ENCODE data around the gene CTAGE6.
"Not testable (repeated sequence)": the region's sequence is repeated elsewhere in the genome, so short reads cannot be mapped to it uniquely, and the experiment has no call there.

CTAGE6 gene

DNA sequence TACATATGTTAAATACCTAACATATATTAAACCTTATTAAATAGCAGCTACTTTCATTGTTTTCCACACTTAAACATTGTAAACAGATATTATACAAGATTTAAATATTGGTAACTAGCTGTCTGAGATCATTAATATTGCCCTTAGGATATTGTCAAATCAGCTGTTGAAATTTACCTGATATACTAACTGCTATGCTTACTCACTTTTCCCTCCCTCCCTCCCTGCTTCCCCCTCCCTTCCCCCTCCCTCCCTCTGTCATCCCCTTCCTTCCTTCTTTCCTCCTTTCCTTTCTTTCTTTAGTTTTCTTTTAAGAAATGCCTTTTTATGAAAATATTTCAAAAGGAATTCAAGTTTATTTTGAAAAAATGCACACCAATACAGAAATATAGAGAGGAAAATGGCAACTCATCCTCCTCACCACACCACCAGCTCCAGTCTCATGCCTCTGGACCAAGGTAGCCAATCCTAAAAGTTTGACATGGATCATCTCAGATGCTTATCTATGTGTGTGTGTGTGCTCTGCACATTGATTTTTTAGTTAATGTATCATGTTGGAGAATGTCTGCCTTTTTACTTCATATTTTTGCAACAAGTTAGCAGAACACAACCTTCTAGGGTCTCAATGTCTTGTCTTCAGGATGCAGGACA, 41.8 kb downstream of the CTAGE6 start:
- not testable (repeated sequence) for H3K27me3 ChIP-seq (ENCODE audit: control insufficient read depth in 1 of 2, insufficient read depth in 2 of 2, low read length in 2 of 2); H3K9ac ChIP-seq (ENCODE audit: low read depth in 1 of 2, low read length in 2 of 2); H3K4me1 ChIP-seq (ENCODE audit: control insufficient read depth in 1 of 2, insufficient read depth in 2 of 2, low read length in 2 of 2); H3K4me3 ChIP-seq (ENCODE audit: low read depth in 1 of 2, low read length in 2 of 2); H3K9me3 ChIP-seq (ENCODE audit: control insufficient read depth in 1 of 2, low read length in 2 of 2); H3K36me3 ChIP-seq (ENCODE audit: control insufficient read depth in 1 of 2, insufficient read depth in 2 of 2, low read length in 2 of 2); H3K27ac ChIP-seq (ENCODE audit: low read depth, low read length)

DNA sequence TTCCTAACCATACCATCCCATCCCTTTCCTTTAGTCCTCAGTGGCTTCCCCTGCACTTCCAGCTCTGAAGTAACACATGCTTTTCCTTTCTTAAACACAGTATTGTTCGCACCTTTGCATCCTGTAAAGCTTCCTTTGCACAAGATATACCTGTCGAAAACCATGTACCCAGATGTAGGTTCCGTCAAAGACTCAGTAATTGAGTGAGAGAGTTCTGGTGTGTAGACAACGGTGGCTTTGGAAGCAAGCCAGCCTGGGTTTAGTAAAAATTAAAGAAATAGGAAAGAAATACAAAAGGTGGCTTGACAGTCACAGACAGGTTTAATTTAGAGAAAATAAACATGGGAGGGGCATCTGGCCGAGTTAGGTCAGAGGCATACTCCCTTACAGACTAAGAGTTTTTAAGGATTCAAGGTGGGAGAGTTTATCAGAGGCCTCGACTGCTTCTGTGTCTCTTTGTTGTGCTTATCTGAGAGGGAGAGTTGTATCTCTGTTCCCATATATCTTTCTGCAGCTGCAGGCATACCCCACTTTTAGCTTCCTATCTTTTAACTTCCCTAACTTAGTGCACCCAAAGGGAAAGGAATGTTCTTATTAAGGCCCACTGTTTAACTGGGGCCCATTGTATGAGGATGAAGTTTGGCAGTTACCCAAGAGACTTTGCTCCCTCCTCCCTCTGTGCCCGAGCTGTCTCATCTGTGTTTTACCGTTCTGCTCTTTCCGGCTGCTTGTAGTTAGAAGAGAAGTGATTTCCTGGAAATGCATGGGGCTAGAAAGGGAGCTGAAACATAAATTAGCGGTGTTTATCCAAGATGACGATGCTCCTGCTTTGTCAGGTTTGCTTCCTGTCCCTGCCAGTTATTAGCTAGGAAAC, 42.7 kb downstream of the CTAGE6 start:
- not testable (repeated sequence) for H3K9me3 ChIP-seq (ENCODE audit: control insufficient read depth in 1 of 2, low read length in 2 of 2); H3K27me3 ChIP-seq (ENCODE audit: control insufficient read depth in 1 of 2, insufficient read depth in 2 of 2, low read length in 2 of 2); H3K9ac ChIP-seq (ENCODE audit: low read depth in 1 of 2, low read length in 2 of 2); H3K27ac ChIP-seq (ENCODE audit: low read depth, low read length); H3K4me1 ChIP-seq (ENCODE audit: control insufficient read depth in 1 of 2, insufficient read depth in 2 of 2, low read length in 2 of 2); H3K36me3 ChIP-seq (ENCODE audit: control insufficient read depth in 1 of 2, insufficient read depth in 2 of 2, low read length in 2 of 2); H3K4me3 ChIP-seq (ENCODE audit: low read depth in 1 of 2, low read length in 2 of 2)

DNA sequence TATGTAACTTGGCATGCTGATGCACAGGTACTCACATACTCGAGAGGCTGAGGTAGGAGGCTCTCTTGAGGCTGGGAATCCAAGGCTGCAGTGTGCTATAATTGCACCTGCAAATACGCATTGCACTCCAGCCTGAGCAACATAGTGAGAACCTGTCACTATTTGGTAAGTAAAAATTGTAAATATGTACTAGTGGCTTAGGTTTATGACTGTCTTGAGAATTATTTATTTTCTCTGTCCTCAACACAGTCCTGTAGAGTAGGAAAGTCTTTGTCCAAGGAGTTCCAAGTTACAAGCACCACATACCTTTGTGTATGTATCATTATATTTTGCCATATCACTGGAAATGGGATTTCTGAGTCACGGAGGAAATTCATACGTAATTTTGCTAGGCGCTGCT, 45.1 kb downstream of the CTAGE6 start:
- not testable (repeated sequence) for H3K27me3 ChIP-seq (ENCODE audit: control insufficient read depth in 1 of 2, insufficient read depth in 2 of 2, low read length in 2 of 2); H3K36me3 ChIP-seq (ENCODE audit: control insufficient read depth in 1 of 2, insufficient read depth in 2 of 2, low read length in 2 of 2); H3K4me1 ChIP-seq (ENCODE audit: control insufficient read depth in 1 of 2, insufficient read depth in 2 of 2, low read length in 2 of 2); H3K9ac ChIP-seq (ENCODE audit: low read depth in 1 of 2, low read length in 2 of 2); H3K27ac ChIP-seq (ENCODE audit: low read depth, low read length); H3K9me3 ChIP-seq (ENCODE audit: control insufficient read depth in 1 of 2, low read length in 2 of 2); H3K4me3 ChIP-seq (ENCODE audit: low read depth in 1 of 2, low read length in 2 of 2)

DNA sequence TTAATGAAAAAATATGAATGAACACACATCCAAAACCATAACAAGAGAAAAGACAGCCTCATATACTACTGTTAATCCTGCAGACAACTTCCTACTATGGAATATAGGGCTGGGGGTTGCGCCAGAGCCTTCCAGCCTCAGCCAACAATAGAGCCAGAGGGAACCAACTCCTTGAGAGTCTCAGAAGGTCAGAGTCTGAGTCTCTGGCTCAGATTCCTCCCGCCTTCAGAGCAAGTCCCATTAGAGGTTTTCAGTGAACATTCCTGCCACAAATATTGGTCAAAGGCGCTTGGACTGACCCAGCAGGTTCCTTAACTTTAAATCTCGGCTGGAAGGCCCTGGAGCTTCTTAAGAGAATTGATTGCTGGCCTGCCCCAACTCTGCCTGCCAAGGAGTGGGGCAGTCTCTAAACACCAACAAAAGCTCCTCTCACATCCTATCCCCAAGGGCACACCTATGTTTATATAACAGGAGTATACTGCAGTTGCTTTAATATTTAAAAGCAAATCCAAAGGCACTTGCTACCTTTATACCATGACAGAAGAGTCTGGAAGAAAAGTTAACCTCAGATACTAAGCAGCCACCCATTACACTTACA, 45.7 kb downstream of the CTAGE6 start:
- not testable (repeated sequence) for H3K27ac ChIP-seq (ENCODE audit: low read depth, low read length); H3K4me3 ChIP-seq (ENCODE audit: low read depth in 1 of 2, low read length in 2 of 2); H3K9me3 ChIP-seq (ENCODE audit: control insufficient read depth in 1 of 2, low read length in 2 of 2); H3K27me3 ChIP-seq (ENCODE audit: control insufficient read depth in 1 of 2, insufficient read depth in 2 of 2, low read length in 2 of 2); H3K36me3 ChIP-seq (ENCODE audit: control insufficient read depth in 1 of 2, insufficient read depth in 2 of 2, low read length in 2 of 2); H3K4me1 ChIP-seq (ENCODE audit: control insufficient read depth in 1 of 2, insufficient read depth in 2 of 2, low read length in 2 of 2); H3K9ac ChIP-seq (ENCODE audit: low read depth in 1 of 2, low read length in 2 of 2)

DNA sequence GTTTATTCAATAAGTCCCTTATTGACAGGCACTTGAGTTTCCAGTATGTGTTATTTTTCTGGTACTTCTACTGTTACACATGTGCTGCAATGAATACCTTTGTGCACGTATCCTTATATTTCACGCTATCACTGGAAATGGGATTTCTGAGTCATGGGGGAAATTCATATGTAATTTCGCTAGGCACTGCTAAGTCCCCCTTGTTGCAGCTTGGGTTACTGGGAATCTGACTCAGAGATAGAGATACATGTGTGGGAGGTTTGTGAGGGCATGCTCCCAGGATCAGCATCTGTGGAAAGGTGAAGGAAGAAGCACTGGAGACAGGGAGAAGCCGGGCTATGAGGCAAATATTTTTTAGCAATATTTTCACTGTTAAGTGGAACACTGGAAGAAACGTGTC, 47.6 kb downstream of the CTAGE6 start:
- H3K9me3 ChIP-seq (ENCODE audit: control insufficient read depth in 1 of 2, low read length in 2 of 2); H3K27me3 ChIP-seq (ENCODE audit: control insufficient read depth in 1 of 2, insufficient read depth in 2 of 2, low read length in 2 of 2); H3K4me3 ChIP-seq (ENCODE audit: low read depth in 1 of 2, low read length in 2 of 2); H3K27ac ChIP-seq (ENCODE audit: low read depth, low read length); H3K4me1 ChIP-seq (ENCODE audit: control insufficient read depth in 1 of 2, insufficient read depth in 2 of 2, low read length in 2 of 2); H3K9ac ChIP-seq (ENCODE audit: low read depth in 1 of 2, low read length in 2 of 2); H3K36me3 ChIP-seq (ENCODE audit: control insufficient read depth in 1 of 2, insufficient read depth in 2 of 2, low read length in 2 of 2): not testable (repeated sequence)
